Spleen (tissue), 7 donors: ENCODE results near the gene TYSND1.

Experiments
- CTCF ChIP-seq, 11 experiments: fragments of 200-600 bp in 7 of 11; fragments of 450-650 bp in 4 of 11; sonication (generic) in 4 of 11; IDR thresholded peaks in 8 of 11; conservative IDR thresholded peaks in 3 of 11; 1 replicate in 7 of 11; 2 replicates in 4 of 11; pipeline versions ENCODE4 v1.4.0 to v1.8.0; 2016 to 2021; ENCODE audit warnings: antibody characterized with exemption in 11 of 11, inconsistent platforms in 4 of 11, mild to moderate bottlenecking in 1 of 11
- POLR2A ChIP-seq, 3 donors: fragments of 450-650 bp; IDR thresholded peaks; one replicate each; pipeline ENCODE4 v1.5.1; 2017; ENCODE audit warnings: antibody characterized with exemption in 3 of 3, mild to moderate bottlenecking in 1 of 3
- donor health status: DM: no; HTN: no; CAD: no; lungs with moderate emphysema.
- donor health status: DM: no; HTN: no; CAD: no.
- donor health status: DM: no; HTN: no; CAD: no.

- no peak for TF ChIP-seq CTCF (IDR thresholded peaks at IDR 0.05 in 8 of 11, conservative IDR thresholded peaks at IDR 0.05 in 3 of 11)
- TF ChIP-seq POLR2A (IDR thresholded peaks at IDR 0.05), result no peak
Measured at GRCh38 chr10:70101668-70102067, 44.8 kb downstream of the TYSND1 start.
